Renal pelvis (tissue), 4 donors: ENCODE measurements around the gene DNAJC11. TPM values are rescaled to one million over a fixed set of nuclear protein-coding genes. Genes with fewer than 3 reads are reported as not detected.

Experiments used
- DNase-seq: peaks from one replicate; pipeline ENCODE4 v3.0.0-alpha.2; 2013
- polyA plus RNA-seq, 3 donors: library from polyadenylated mRNA; unstranded; fragments of 120-200 nt; gene quantifications; one replicate each; pipeline ENCODE4 v1.2.1, GENCODE V29; 2013; ENCODE audit not compliant: insufficient read length in 3 of 3

DNAJC11 gene
- polyA plus RNA-seq, 3 donors = 57.3 to 79.4 (median 78.4) TPM

GRCh38 chr1:6630027-6630426, 71.6 kb downstream of the DNAJC11 start:
- DNase-seq = no peak

GRCh38 chr1:6628971-6629479, 72.6 kb downstream of the DNAJC11 start:
- DNase-seq = no peak

DNA sequence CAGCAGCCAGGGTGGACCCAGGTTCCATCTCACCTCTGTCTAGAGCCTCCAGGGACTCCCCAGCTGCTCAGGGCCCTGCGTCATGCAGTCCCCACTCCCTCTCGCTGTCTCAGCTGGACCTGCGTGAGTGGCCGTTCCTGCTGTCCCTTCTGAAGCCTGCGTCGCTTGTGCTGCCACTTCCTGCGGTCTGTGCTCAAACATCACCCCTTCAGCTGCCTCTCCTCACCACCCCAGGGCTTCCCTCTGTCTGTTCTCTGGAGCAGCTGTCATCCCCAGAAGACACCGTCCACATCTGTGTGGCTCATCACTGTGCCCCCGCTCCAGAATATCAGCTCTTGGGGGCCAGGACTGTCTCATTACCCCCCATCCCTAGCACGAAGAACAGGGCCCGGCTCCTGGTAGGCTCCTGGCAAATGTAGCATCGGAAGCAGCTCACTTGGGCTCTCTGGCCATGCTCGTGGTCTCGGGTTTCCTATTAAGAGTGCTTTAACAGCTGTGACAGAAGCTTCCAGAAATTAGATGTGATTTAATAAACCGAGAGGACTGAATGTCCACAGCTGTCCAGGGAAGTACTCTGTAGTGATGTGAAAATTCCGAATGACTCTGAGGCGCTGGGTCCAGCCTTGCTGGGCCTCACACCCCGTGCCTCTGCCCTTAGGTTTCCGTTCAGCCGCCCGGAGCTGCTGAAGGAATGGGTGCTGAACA, 73.6 kb downstream of the DNAJC11 start:
- DNase-seq = no peak

DNA sequence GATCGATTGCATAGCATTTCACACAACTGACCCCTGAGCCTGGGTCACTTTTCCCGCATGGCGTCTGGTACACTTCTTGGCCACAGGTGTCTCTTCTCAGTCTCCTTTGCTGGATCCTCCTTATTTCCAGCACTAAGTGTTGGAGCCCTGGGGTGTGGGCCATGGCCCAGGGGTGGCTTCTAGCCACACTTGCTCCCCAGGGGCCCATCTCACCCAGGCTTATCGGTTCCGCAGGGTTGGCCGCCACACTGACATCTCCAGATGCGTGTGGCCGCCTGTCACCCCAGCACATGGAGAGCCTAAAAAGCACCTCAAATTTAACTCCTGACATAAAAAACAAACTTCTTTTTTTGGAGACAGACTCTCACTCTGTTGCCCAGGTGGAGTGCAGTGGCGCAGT, 74.6 kb downstream of the DNAJC11 start:
- DNase-seq = no peak

DNA sequence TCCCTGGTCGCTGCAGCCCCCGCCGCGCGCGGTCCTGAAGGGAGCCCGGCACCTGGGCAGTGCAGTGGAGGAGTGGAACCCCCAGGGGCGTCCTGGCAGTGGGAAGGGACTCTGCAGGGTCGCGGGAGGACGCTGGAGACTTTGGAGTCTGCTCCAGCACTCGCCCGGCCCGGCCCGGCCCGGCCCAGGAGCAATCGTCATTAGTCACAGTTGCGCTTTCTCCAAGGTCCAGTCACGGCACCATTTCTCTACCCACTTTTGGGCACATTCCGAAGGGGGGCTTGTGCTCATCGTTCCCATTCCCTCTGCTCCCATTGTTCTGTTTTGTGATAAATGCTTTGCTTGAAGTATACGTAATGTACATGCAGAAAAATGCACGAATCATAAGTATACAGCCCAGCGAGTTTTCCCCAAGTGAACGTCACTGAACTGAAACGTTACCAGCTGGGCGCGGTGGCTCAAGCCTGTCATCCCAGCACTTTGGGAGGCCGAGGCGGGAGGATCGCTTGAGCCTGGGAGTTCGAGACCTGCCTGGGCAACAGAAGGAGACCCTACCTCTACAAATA, 75.9 kb downstream of the DNAJC11 start:
- DNase-seq = no peak

DNA sequence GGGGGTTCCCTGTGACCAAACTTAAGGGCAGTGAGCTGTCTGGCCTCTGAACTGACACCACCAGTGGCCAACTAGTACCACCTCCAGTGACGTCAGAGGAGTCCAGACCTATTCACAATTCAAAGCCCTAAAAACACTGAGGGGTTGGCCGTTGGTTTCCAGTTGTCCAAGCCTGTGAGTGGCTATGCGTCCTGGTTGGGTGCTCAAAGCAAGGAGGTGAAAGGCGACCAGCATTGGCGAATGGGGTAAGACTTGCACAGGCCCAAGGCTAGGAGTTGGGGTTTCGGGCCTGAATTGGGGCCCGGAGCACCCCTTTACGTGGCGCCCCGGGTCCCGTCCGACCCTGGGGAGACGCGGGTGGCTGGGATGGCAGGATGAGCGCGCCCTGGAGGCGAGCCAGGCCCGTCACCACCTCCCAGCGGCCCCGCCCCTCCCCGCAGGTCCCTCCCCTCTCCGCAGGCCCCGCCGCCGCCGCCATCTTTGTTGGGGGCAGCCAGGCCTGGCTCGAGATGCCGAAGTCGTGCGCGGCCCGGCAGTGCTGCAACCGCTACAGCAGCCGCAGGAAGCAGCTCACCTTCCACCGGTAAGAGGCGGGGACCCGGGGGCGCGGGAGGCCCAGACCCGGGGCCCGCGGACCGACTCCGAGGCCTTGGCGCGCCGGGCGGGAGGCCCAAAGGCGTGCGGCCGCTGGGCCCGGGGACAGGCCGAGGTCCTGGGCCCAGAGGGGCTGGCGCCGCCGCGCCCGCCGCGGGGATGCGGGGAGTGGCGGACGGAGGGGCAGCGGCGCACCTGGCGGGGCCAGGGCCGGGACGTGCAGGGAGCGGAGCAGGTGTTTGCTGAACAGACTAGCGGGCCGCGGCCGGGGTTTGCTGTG, 76.7 kb downstream of the DNAJC11 start, which contains the start of gene THAP3:
Gene THAP3, plus strand, starts transcription at position 159 of the 874 bp plus-strand sequence. Its CDS starts 351 bp downstream, at position 510.
- peak; percentile 87 for DNase-seq

GRCh38 chr1:6623269-6623965, 78.2 kb downstream of the DNAJC11 start:
- no peak for DNase-seq

DNA sequence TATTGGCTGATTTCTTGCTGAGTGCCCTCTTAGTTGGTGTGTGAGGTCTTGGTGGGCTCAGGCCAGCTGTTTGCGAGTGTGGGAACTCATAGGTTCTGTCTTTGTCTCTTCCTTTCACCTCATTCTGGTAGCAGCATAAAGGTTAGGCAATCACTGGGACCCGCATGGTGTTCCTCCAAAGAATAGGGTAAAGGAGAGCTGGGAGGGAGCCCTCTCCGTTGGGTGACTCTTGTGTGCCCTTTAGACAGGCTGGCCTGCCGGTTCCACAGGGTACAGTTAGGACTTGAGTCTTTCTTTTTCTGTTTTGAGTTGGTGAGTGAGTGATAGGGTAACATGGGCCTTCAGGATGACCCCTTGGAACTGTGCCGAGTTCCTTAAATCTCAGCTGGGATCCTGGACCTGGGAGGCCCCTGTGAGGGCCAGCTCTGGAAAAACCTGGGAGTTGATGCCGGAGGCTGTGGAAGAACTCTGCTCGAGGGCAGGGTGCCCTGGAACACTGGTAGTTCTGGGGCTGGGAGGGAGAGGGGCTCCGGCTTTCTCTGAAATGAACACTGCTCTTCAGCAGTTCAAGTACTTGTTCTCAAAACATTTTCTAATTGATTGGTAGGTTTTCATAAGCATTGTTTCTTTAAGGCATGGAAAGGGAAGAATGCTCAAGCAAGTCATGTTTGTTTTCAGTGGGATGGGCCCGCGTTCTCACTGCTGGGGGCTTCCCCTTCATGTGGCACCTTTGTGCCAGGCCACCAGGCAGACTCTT, 79.0 kb downstream of the DNAJC11 start:
- DNase-seq = no peak

GRCh38 chr1:6621429-6622391, 79.9 kb downstream of the DNAJC11 start:
- no peak for DNase-seq

DNA sequence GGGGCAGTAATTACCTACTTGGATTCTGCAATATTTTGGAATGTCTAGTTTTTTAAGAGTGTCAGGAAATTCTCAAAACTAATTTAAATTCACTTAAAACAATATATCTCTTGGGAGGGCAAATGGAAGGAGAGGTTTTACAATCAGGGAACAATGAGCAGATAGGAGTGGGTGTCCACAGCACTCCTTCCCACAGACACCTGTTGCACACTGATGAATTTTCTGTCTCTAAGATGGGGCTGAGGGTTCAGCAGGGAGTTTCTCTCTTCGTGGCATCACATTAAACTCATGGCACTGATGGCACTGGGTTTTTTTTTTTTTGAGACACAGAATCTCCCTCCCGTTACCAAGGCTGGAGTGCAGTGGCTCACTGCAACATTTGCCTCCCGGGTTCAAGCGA, 82.6 kb downstream of the DNAJC11 start:
- no peak for DNase-seq

DNA sequence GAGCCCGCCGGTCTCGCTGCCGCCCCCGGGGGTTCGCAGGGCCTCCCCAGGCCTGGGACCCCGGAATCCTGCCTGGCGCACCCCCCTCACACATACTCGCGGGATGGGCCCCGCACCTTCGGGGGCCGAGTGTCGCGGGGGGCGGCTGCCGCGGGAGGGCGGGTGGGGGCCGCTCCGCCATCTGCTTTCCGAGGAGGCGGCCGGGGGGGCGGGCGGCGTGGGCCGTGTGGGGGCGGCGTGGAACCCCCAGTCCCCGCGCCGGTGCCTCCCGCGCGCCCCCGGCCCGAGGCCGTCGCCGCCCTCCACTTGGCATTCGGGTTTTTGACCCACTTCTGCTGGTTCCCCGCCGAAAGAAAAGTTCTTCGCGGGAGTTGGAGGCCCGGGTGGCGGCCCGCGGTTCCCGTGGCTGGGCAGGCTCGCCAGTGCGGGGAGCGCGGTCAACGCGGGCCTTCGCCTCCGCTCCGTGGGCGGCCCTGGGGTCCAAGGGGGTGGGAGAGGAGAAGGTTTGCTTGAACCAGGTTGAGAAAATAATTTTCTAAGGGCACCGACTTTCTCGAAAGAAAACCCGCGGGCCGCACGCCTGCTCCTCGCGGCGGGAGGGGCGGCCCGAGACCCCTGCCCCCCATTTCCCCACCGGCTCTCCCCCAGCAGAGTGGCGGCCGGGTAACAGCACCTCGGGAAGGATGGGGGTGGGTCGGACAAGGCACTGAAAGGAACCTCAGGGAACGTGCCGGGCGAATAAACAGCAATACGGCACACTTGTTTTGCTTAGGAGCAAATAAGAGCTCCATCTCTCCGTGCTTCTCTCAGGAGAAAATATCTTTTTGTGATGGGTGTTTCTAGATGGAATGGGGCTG, 86.5 kb downstream of the DNAJC11 start:
- DNase-seq = no peak

GRCh38 chr1:6614019-6614928, 87.3 kb downstream of the DNAJC11 start:
- peak; percentile 51 for DNase-seq

GRCh38 chr1:6613361-6614018, 88.1 kb downstream of the DNAJC11 start, which contains the start of gene PHF13:
PHF13 (plus strand) TSS chr1:6613731; CDS start chr1:6614067, 336 bp downstream.
- peak; percentile 99 for DNase-seq

GRCh38 chr1:6612641-6613360, 88.8 kb downstream of the DNAJC11 start:
- DNase-seq = peak; percentile 46

- peak; percentile 76 for DNase-seq
These were observed 97.6 kb downstream of the DNAJC11 start for GRCh38 chr1:6603915-6604558.
